ENCODE measurements around the gene WASF2. TPM values are rescaled to one million over a fixed set of nuclear protein-coding genes. Genes with fewer than 3 reads are reported as not detected.
A peak's percentile ranks its signal among the peaks of the same experiment; 100 is the strongest.

WASF2 gene
- total RNA-seq, 1 donor from 2014 or later: 35.0 TPM

GRCh38 chr1:27496604-27497155 is 6.7 kb upstream of the WASF2 start:
- Histone ChIP-seq H3K79me2 (ENCODE audit: low read depth) (no peaks in the 10 kb centered on the region), H4K20me1 (ENCODE audit: low read depth) (no peaks in the 10 kb centered on the region), H3K9ac (no peak overlapping the region), H2AFZ (replicated peaks) (peak overlapping the region; percentile 33), H3K4me1 (peaks cover 14% of the 10 kb centered on the region), H3F3A (ENCODE audit: low read depth) (peaks cover 34% of the 10 kb centered on the region), H3K4me2 (peak overlapping the region; percentile 2), H3K27me3 (no peaks in the 10 kb centered on the region), H3K4me3 (peak overlapping the region; percentile 17), H3K36me3 (no peaks in the 10 kb centered on the region), H3K27ac (peak overlapping the region; percentile 67), H3K9me3 (ENCODE audit: low read depth) (no peaks in the 10 kb centered on the region)
- Mint-ChIP-seq H3K4me1 (peaks cover 42% of the 10 kb centered on the region), H3K4me3 (peak overlapping the region; percentile 44), H3K27me3 (ENCODE audit: insufficient read depth, low read depth) (peaks cover 8% of the 10 kb centered on the region), H3K27ac (peak overlapping the region; percentile 97), H3K9me3 (peaks cover 5% of the 10 kb centered on the region), H3K36me3 (no peaks in the 10 kb centered on the region)
- TF ChIP-seq CTCF (IDR thresholded peaks at IDR 0.05): peak; percentile 58
- TF ChIP-seq EZH2phosphoT487 (IDR thresholded peaks at IDR 0.05): no peak
- no peak for TF ChIP-seq EZH2 (IDR thresholded peaks at IDR 0.05)
- DNase-seq (ENCODE audit: low spot score): peak; percentile 85

GRCh38 chr1:27492796-27493195 is 2.8 kb upstream of the WASF2 start:
- peaks cover 54% of the 10 kb centered on the region for H3K4me1 Mint-ChIP-seq
- H3K27me3 ChIP-seq: no peaks in the 10 kb centered on the region
- no peak overlapping the region for H3K4me2 ChIP-seq
- peaks cover 12% of the 10 kb centered on the region for H4K20me1 ChIP-seq (ENCODE audit: low read depth)
- H2AFZ ChIP-seq (replicated peaks): no peak overlapping the region
- H3K9ac ChIP-seq: no peak overlapping the region
- H3K27ac ChIP-seq: peak overlapping the region; percentile 82
- no peaks in the 10 kb centered on the region for H3K36me3 Mint-ChIP-seq
- H3F3A ChIP-seq (ENCODE audit: low read depth): peaks cover 50% of the 10 kb centered on the region
- peaks cover 9% of the 10 kb centered on the region for H3K27me3 Mint-ChIP-seq (ENCODE audit: insufficient read depth, low read depth)
- no peaks in the 10 kb centered on the region for H3K9me3 ChIP-seq (ENCODE audit: low read depth)
- no peak overlapping the region for H3K4me3 ChIP-seq
- peak overlapping the region; percentile 77 for H3K27ac Mint-ChIP-seq
- no peaks in the 10 kb centered on the region for H3K36me3 ChIP-seq
- no peaks in the 10 kb centered on the region for H3K9me3 Mint-ChIP-seq
- peaks cover 21% of the 10 kb centered on the region for H3K79me2 ChIP-seq (ENCODE audit: low read depth)
- H3K4me1 ChIP-seq: peaks cover 25% of the 10 kb centered on the region
- peak overlapping the region; percentile 2 for H3K4me3 Mint-ChIP-seq
- TF ChIP-seq CTCF (IDR thresholded peaks at IDR 0.05) (no peak), EZH2 (IDR thresholded peaks at IDR 0.05) (no peak), EZH2phosphoT487 (IDR thresholded peaks at IDR 0.05) (no peak)
- no peak for DNase-seq (ENCODE audit: low spot score)

GRCh38 chr1:27491748-27492700 is 2.1 kb upstream of the WASF2 start:
- Histone ChIP-seq H3K27ac (peak overlapping the region; percentile 82), H3K27me3 (no peaks in the 10 kb centered on the region), H3K36me3 (no peaks in the 10 kb centered on the region), H3K9ac (no peak overlapping the region), H2AFZ (replicated peaks) (no peak overlapping the region), H3K9me3 (ENCODE audit: low read depth) (no peaks in the 10 kb centered on the region), H3K4me3 (no peak overlapping the region), H3K79me2 (ENCODE audit: low read depth) (peaks cover 27% of the 10 kb centered on the region), H3K4me2 (no peak overlapping the region), H3K4me1 (peaks cover 22% of the 10 kb centered on the region), H4K20me1 (ENCODE audit: low read depth) (peaks cover 15% of the 10 kb centered on the region), H3F3A (ENCODE audit: low read depth) (peaks cover 49% of the 10 kb centered on the region)
- no peaks in the 10 kb centered on the region for H3K9me3 Mint-ChIP-seq
- no peak for DNase-seq (ENCODE audit: low spot score)
- peak overlapping the region; percentile 46 for H3K4me3 Mint-ChIP-seq
- no peaks in the 10 kb centered on the region for H3K36me3 Mint-ChIP-seq
- H3K27ac Mint-ChIP-seq: peak overlapping the region; percentile 77
- TF ChIP-seq EZH2phosphoT487 (IDR thresholded peaks at IDR 0.05) (no peak), EZH2 (IDR thresholded peaks at IDR 0.05) (no peak), CTCF (IDR thresholded peaks at IDR 0.05) (no peak)
- peaks cover 6% of the 10 kb centered on the region for H3K27me3 Mint-ChIP-seq (ENCODE audit: insufficient read depth, low read depth)
- peaks cover 49% of the 10 kb centered on the region for H3K4me1 Mint-ChIP-seq

Measured in neural progenitor cell (in vitro differentiated cells).